Nucleus accumbens (tissue), 56 donors: ENCODE data around the gene CCDC85B.
"Not testable (repeated sequence)": the region's sequence is repeated elsewhere in the genome, so short reads cannot be mapped to it uniquely, and the experiment has no call there.

Experiments used
- DNase-seq, 56 donors: peaks; one replicate each; lab custom pipeline; 2025; lab: John Stamatoyannopoulos, UW

Gene CCDC85B

DNA sequence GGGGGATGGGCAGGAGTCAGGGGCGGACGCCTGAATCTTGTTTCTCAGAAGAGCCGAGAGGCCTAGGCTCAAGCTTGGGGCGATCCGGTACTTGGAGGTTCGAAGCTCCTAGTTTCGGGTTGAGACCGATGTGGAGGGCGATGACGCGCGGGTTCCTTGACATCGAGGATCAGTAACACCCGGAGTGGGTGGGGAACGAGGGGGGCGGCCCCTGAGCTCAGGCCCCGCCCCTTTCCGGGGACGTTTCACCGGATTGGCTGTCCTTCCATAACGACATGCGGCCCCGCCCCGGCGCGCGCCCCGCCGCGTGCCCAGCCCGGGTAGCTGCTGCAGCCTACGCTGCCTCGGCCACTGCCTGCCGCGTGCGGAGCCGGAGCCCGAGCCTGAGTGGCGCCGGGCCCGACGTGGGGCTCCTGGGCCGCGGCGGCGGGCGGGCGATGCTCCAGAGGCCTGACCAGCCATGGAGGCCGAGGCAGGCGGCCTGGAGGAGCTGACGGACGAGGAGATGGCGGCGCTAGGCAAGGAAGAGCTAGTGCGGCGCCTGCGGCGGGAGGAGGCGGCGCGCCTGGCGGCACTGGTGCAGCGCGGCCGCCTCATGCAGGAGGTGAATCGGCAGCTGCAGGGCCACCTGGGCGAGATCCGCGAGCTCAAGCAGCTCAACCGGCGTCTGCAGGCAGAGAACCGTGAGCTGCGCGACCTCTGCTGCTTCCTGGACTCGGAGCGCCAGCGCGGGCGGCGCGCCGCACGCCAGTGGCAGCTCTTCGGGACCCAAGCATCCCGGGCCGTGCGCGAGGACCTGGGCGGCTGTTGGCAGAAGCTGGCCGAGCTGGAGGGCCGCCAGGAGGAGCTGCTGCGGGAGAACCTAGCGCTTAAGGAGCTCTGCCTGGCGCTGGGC, at the start of gene CCDC85B:
Gene CCDC85B (plus strand): TSS at position 350 of the 895 bp plus-strand sequence. CDS start 111 bp downstream, at position 461.
- peak; percentile 70 to 99 (median 96) for DNase-seq

GRCh38 chr11:65842144-65842543, 48.3 kb upstream of the CCDC85B start:
- DNase-seq: no peak

- DNase-seq: no peak
Measured at GRCh38 chr11:65843811-65844210, 46.7 kb upstream of the CCDC85B start.

DNA sequence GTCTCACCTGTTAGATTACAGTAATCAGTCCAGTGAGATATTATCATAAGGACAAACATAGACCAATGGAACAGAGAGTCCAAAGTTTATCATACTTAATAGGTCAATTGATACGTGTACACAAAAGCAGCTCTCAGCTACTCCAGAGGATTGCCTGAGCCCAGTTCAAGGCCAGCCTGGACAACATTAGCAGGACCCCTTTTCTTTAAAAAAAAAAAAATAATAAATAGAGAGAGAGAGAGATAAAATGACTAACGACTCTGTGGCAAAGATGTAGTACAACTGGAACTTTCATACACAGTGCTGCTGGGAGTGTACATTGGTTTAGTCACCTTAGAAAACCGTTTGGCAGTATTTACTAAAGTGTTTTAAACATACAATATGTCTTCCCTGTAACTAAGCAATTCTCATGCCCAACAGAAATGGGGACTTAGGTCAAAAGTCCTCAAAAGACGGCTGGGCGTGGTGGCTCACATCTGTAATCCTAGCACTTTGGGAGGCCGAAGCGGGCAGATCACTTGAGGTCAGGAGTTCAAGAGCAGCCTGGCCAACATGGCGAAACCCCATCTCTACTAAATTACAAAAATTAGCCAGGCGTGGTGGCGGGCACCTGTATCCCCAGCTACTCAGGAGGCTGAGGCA, 46.1 kb upstream of the CCDC85B start:
- DNase-seq: no peak

GRCh38 chr11:65847746-65848145, 42.7 kb upstream of the CCDC85B start:
- DNase-seq: no peak

DNA sequence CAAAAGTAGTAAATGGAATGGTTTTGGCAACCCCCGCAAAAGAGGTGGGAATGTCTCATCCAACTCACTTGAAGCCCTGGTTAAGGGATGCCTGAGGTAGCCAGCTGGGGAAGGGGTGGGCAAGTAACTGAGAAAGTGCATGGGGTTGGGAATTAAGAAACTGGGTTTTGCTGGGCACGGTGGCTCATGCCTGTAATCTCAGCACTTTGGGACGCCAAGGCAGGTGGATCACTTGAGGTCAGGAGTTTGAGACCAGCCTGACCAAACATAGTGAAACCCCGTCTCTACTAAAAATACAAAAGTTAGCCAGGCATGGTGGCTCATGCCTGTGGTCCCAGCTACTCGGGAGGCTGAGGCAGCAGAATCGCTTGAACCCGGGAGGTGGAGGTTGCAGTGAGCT, 41.8 kb upstream of the CCDC85B start:
- DNase-seq: not testable (repeated sequence)

DNA sequence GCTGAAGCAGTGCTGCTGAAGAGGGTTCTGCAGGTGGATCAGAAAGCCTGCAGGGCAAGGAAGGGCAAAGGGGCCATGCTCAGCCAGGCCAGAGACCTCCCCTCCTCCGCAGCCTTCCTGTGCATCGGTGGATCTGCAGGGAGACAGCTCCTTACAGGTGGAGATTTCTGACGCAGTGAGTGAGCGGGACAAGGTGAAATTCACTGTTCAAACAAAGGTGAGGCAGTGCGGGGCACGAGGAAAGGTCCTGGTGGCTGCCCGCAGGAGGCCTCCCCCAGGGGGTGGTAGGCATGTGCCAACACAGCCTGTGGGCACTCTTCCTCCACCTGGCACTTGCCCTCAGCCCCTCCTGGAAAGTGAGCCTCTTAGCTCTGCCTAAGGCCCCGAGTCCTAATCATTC, 41.1 kb upstream of the CCDC85B start:
- no peak for DNase-seq

DNA sequence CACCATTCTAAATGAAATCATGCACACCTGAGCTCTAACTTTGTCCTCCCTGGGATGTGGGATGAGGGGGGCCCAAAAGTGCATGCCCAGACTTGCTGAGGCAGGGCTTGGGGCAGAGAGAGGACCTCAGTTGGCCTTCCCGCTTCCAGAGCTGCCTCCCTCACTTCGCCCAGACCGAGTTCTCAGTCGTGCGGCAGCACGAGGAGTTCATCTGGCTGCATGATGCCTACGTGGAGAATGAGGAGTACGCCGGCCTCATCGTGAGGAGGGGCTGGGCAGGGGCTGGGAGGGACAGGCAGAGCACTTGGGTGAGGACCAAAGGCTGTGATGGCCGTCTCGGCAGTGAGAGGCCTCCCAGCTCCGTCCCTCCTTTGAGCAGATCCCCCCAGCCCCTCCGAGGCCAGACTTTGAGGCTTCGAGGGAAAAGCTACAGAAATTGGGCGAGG, 40.7 kb upstream of the CCDC85B start:
- DNase-seq: no peak

GRCh38 chr11:65850217-65851082, 40.0 kb upstream of the CCDC85B start:
- no peak for DNase-seq

DNA sequence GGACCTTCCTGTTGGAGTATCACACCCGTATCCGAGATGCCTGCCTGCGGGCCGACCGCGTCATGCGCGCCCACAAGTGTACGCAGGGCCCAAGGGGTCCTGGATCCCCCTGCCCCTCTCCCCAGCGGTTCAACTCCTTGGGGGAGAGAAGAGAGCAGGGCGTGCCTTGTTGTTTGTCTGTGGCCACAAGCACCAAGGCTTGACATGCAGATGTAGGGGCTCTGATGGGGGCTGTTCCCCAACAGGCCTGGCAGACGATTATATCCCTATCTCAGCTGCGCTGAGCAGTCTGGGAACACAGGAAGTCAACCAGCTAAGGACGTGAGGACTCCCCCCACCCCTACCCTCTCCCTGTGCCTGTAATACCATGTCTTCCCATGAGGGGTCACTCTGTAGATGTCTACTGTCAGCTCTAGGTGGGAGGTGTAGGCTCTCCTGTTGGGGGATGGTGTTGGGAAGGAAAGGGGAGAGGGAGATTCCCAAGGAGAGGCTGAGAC, 39.3 kb upstream of the CCDC85B start:
- no peak for DNase-seq

GRCh38 chr11:65851811-65852507, 38.5 kb upstream of the CCDC85B start:
- DNase-seq: no peak

DNA sequence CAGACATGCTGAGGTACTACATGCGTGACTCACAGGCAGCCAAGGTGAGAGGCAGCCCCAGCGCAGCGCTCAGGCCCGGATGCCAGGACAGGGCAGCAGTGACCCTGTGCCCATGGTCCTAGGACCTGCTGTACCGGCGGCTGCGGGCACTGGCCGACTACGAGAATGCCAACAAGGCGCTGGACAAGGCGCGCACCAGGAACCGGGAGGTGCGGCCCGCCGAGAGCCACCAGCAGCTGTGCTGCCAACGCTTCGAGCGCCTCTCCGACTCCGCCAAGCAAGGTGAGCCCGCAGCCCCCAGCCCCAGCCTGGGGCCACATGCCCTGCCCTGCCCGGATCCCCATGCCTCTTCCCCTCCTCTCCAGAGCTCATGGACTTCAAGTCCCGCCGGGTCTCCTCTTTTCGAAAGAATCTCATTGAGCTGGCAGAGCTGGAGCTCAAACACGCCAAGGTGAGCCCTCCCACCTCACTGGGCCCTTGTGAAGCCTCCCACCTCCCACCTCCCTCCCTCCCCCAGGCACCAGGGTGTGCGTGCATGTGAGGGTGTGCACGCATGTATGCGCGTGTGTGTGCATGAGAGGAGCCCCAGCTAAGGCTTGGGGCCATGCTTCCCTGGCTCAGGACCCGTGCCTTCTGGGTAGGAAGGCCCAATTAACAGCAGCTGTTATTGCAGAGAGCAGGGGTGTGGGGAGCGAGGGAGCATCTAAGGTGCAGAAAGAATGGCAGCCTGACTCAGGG, 37.8 kb upstream of the CCDC85B start:
- DNase-seq: no peak

DNA sequence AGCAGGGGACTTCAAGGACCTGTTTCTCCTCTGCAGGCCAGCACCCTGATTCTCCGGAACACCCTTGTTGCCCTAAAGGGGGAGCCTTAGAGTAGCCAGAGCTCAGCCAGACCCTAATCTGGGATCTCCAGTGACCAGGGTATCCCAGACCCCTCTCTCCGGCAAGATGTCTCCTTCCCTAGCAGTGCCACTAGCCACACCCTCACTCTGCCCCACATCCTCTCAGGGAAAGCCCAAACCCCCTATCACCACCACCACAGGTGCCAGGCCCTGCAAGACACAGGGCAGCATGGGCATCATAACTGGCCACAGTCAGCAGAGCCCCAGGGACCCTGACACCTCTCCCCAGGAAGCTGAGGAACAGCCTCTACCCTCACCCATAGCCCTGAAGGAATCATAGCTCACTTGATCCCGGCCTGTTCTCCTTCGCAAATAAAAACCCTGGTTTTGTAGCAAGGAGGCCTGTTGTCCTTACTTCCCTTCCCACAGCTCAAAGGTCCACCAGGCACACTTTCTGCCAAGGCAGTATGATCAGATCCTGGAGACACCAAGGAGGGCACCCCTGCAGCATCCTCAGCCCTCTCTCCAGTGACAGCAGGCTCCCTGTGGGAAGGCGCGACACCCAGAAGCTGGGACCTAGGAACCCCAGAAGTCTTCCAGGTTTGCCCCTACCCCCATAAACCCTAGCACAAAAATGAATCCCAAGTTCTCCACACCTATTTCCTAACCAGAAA, 37.1 kb upstream of the CCDC85B start:
- no peak for DNase-seq

GRCh38 chr11:65854161-65854592, 36.3 kb upstream of the CCDC85B start:
- no peak for DNase-seq

- no peak for DNase-seq
Measured at GRCh38 chr11:65854852-65855837, 35.3 kb upstream of the CCDC85B start.

GRCh38 chr11:65855927-65856363, 34.5 kb upstream of the CCDC85B start:
- no peak for DNase-seq
